OCI-LY3 (cell line): Measurements from ENCODE around the gene GRM2.

Source experiments
- H2AFZ ChIP-seq: fragments of 200-600, 300-600 bp; shearing (Covaris generic); 2 replicates; pipeline ENCODE4 v1.6.0; 2014; ENCODE audit warnings: antibody characterized with exemption, low read depth, low read length
- H3K27ac ChIP-seq: fragments of 200-600, 300-600 bp; sonication (generic); 2 replicates; pipeline ENCODE4 v1.5.1; 2014; ENCODE audit warnings: mild to moderate bottlenecking, low read length, moderate library complexity, mixed read lengths
- H3K27me3 ChIP-seq: fragments of 200-600, 300-600 bp; sonication (generic); 2 replicates; pipeline ENCODE4 v1.6.1; 2014; ENCODE audit warnings: low read depth, low read length, mixed read lengths
- H3K36me3 ChIP-seq: fragments of 200-600, 300-600 bp; sonication (generic); replicated peaks from 2 replicates; pipeline ENCODE3; 2014; ENCODE audit warnings: low read depth, low read length, mixed read lengths
- H3K4me1 ChIP-seq: fragments of 300-600, 200-600 bp; sonication (generic); 2 replicates; pipeline ENCODE4 v1.6.1; 2014; ENCODE audit warnings: low read length, mixed read lengths
- H3K4me2 ChIP-seq: fragments of 200-600, 300-600 bp; sonication (generic); 2 replicates; pipeline ENCODE4 v1.6.1; 2014; ENCODE audit warnings: low read length, mixed read lengths
- H3K4me3 ChIP-seq: fragments of 300-600, 200-600 bp; sonication (generic); 2 replicates; pipeline ENCODE4 v1.5.1; 2014; ENCODE audit warnings: antibody characterized with exemption, mild to moderate bottlenecking, low read length, moderate library complexity
- H3K79me2 ChIP-seq: fragments of 300-600, 200-600 bp; shearing (Covaris generic); 2 replicates; pipeline ENCODE4 v1.6.1; 2014; ENCODE audit warnings: mild to moderate bottlenecking, low read length, mixed read lengths
- H3K9ac ChIP-seq: fragments of 300-600, 200-600 bp; shearing (Covaris generic); 2 replicates; pipeline ENCODE4 v1.6.0; 2014; ENCODE audit warnings: mild to moderate bottlenecking, low read length, moderate library complexity
- H3K9me3 ChIP-seq: fragments of 200-600, 300-600 bp; shearing (Covaris generic); 2 replicates; pipeline ENCODE4 v1.6.1; 2014; ENCODE audit warnings: low read length, mixed read lengths; ENCODE audit not compliant: insufficient read depth
- H4K20me1 ChIP-seq: fragments of 200-600, 300-600 bp; sonication (generic); 2 replicates; pipeline ENCODE4 v1.6.1; 2016; ENCODE audit warnings: low read length, mixed read lengths; ENCODE audit not compliant: insufficient read depth
- EZH2phosphoT487 ChIP-seq: fragments of 200-600 bp; shearing (Covaris generic); IDR thresholded peaks from 2 replicates; pipeline ENCODE4 v1.6.1; 2018; ENCODE audit warnings: antibody characterized with exemption, mixed run types, low read depth
- TF ChIP-seq, protein P1 (sequence below): fragments of 200-600, 300-600 bp; sonication (generic); IDR thresholded peaks from 2 replicates; pipeline ENCODE4 v1.5.1; 2014; ENCODE audit warnings: antibody characterized with exemption, low read length, low read depth

Gene GRM2

DNA sequence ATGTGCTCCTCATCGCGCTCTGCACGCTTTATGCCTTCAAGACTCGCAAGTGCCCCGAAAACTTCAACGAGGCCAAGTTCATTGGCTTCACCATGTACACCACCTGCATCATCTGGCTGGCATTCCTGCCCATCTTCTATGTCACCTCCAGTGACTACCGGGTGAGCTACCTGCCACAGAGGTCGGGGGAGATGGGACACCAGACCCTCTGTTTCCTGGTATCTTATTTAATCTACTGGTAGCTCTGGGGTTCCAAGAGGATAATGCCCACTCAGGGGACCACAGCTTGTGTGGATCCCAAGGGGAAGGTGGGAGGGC lies 9.1 kb downstream of the GRM2 start:
- Histone ChIP-seq H3K27ac (no peak overlapping the region), H3K27me3 (no peaks in the 10 kb centered on the region), H3K9ac (no peak overlapping the region), H3K4me2 (no peak overlapping the region), H4K20me1 (no peaks in the 10 kb centered on the region), H3K79me2 (no peaks in the 10 kb centered on the region), H2AFZ (no peak overlapping the region), H3K4me1 (peaks cover 30% of the 10 kb centered on the region), H3K9me3 (no peaks in the 10 kb centered on the region), H3K4me3 (no peak overlapping the region), H3K36me3 (no peaks in the 10 kb centered on the region)
- TF ChIP-seq EZH2phosphoT487 = no peak
- TF ChIP-seq, protein P1, sequence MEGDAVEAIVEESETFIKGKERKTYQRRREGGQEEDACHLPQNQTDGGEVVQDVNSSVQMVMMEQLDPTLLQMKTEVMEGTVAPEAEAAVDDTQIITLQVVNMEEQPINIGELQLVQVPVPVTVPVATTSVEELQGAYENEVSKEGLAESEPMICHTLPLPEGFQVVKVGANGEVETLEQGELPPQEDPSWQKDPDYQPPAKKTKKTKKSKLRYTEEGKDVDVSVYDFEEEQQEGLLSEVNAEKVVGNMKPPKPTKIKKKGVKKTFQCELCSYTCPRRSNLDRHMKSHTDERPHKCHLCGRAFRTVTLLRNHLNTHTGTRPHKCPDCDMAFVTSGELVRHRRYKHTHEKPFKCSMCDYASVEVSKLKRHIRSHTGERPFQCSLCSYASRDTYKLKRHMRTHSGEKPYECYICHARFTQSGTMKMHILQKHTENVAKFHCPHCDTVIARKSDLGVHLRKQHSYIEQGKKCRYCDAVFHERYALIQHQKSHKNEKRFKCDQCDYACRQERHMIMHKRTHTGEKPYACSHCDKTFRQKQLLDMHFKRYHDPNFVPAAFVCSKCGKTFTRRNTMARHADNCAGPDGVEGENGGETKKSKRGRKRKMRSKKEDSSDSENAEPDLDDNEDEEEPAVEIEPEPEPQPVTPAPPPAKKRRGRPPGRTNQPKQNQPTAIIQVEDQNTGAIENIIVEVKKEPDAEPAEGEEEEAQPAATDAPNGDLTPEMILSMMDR = no peak

DNA sequence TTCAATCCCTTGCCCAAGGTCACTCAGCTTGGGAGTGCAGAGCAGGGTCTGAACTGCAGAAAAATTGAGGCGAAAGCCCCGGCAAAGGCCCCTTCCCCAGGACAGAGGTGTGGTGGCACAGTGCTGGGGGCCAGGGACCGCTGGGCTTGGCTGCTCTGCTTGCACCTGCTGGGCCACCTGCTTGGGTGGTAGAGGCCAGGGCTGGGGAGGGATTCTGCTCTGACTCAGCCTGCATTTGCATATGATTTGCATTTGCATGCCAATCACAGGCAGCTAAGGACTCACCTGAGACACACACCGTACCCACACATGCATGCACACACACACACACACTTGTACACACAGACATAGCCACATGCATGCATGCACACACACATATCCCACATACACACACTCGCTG lies 9.9 kb downstream of the GRM2 start:
- Histone ChIP-seq H3K27me3 (no peaks in the 10 kb centered on the region), H3K9me3 (no peaks in the 10 kb centered on the region), H3K36me3 (no peaks in the 10 kb centered on the region), H3K79me2 (no peaks in the 10 kb centered on the region), H3K4me3 (no peak overlapping the region), H2AFZ (no peak overlapping the region), H3K9ac (no peak overlapping the region), H4K20me1 (no peaks in the 10 kb centered on the region), H3K27ac (no peak overlapping the region), H3K4me1 (peaks cover 38% of the 10 kb centered on the region), H3K4me2 (no peak overlapping the region; the same call in 1 of the 2 replicates)
- TF ChIP-seq, protein P1 = no peak
- TF ChIP-seq EZH2phosphoT487 = no peak

DNA sequence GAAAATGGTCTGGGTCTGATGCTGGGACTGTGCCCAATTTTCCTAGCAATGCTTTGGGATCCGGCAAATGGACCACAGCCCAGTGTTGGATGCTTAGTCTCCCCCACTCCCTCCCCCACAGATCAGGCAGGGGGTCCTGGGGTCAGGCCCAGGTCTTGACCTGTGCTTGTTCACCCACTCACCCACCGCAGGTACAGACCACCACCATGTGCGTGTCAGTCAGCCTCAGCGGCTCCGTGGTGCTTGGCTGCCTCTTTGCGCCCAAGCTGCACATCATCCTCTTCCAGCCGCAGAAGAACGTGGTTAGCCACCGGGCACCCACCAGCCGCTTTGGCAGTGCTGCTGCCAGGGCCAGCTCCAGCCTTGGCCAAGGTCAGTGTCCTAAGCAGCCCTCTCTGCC lies 10.6 kb downstream of the GRM2 start:
- no peak overlapping the region for H2AFZ ChIP-seq
- H3K27me3 ChIP-seq = no peaks in the 10 kb centered on the region
- peaks cover 41% of the 10 kb centered on the region for H3K4me1 ChIP-seq
- no peaks in the 10 kb centered on the region for H4K20me1 ChIP-seq
- H3K36me3 ChIP-seq = no peaks in the 10 kb centered on the region
- no peak overlapping the region for H3K4me2 ChIP-seq
- TF ChIP-seq, protein P1 = no peak
- no peak for TF ChIP-seq EZH2phosphoT487
- no peaks in the 10 kb centered on the region for H3K79me2 ChIP-seq
- H3K9ac ChIP-seq = no peak overlapping the region
- no peaks in the 10 kb centered on the region for H3K9me3 ChIP-seq
- H3K4me3 ChIP-seq = no peak overlapping the region
- no peak overlapping the region for H3K27ac ChIP-seq

DNA sequence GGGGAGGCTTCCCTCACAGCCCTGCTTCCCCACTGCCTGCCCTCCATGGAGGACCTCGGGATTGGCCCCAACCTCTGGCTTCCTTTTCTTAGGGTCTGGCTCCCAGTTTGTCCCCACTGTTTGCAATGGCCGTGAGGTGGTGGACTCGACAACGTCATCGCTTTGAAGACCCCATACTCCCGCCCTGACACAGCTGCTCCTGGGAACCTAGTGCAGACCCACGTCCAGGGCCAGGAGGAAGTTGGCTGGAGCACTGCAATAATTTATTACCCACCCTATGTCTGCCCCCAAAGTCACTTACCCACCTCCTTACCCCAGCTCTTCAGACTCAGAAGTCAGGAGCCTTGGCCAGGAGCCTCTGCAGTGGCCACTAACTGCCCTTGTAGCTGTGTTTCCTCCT lies 11.1 kb downstream of the GRM2 start:
- Histone ChIP-seq H3K9ac (no peak overlapping the region), H3K79me2 (no peaks in the 10 kb centered on the region), H3K4me1 (peaks cover 41% of the 10 kb centered on the region), H4K20me1 (no peaks in the 10 kb centered on the region), H3K27me3 (no peaks in the 10 kb centered on the region), H3K27ac (no peak overlapping the region), H3K36me3 (no peaks in the 10 kb centered on the region), H3K4me2 (no peak overlapping the region), H2AFZ (no peak overlapping the region), H3K4me3 (no peak overlapping the region), H3K9me3 (no peaks in the 10 kb centered on the region)
- TF ChIP-seq, protein P1 = no peak
- TF ChIP-seq EZH2phosphoT487 = no peak
